Gastrocnemius medialis (tissue), 4 donors: ENCODE data around the gene PPP1R18. TPM values are rescaled to one million over a fixed set of nuclear protein-coding genes. Genes with fewer than 3 reads are reported as not detected.
A peak's percentile ranks its signal among the peaks of the same experiment; 100 is the strongest.

Experiments
- ATAC-seq, 2 donors: fragments of 150-250 bp; one replicate each; pipeline ENCODE4 v1.9.1; 2016
- DNase-seq, 2 donors: peaks; one replicate each; pipeline ENCODE4 v3.0.0-alpha.2; 2019
- H3K27ac ChIP-seq, 4 donors: fragments of 200-600 bp; sonication (generic); 1 replicate in 1 of 4; 2 replicates in 3 of 4; pipeline ENCODE4 v1.5.1; 2016 to 2018; ENCODE audit warnings: mild to moderate bottlenecking in 2 of 4, moderate library complexity in 1 of 4
- H3K27me3 ChIP-seq, 3 donors: fragments of 200-600 bp; sonication (generic) in 2 of 3; 1 replicate in 1 of 3; 2 replicates in 2 of 3; pipeline versions ENCODE4 v1.5.1 to v1.6.0; 2016 to 2019; ENCODE audit warnings: mild to moderate bottlenecking in 1 of 3, moderate library complexity in 1 of 3
- H3K36me3 ChIP-seq, 2 donors: fragments of 200-600 bp; sonication (generic) in 1 of 2; one replicate each; pipeline ENCODE4 v1.5.1; 2017 to 2018
- H3K4me1 ChIP-seq, 2 donors: fragments of 200-600 bp; sonication (generic) in 1 of 2; one replicate each; pipeline ENCODE4 v1.5.1; 2016 to 2017; ENCODE audit warnings: mild to moderate bottlenecking in 2 of 2
- H3K4me3 ChIP-seq, 4 donors: fragments of 200-600 bp; sonication (generic) in 3 of 4; 1 replicate in 1 of 4; 2 replicates in 3 of 4; pipeline ENCODE4 v1.5.1; 2016 to 2019; ENCODE audit warnings: mild to moderate bottlenecking in 2 of 4
- H3K9me3 ChIP-seq, 3 donors: fragments of 200-600 bp; sonication (generic) in 2 of 3; 1 replicate in 1 of 3; 2 replicates in 2 of 3; pipeline ENCODE4 v1.5.1; 2016 to 2019
- CTCF ChIP-seq, 5 experiments: fragments of 450-650 bp in 3 of 5; fragments of 200-600 bp in 2 of 5; sonication (generic) in 2 of 5; IDR thresholded peaks in 4 of 5; conservative IDR thresholded peaks in 1 of 5; 1 replicate in 4 of 5; 2 replicates in 1 of 5; pipeline ENCODE4 v1.5.1; 2016 to 2019; ENCODE audit warnings: antibody characterized with exemption in 5 of 5, mild to moderate bottlenecking in 3 of 5, moderate library complexity in 3 of 5
- POLR2A ChIP-seq, 2 donors: fragments of 450-650 bp; IDR thresholded peaks; one replicate each; pipeline ENCODE4 v1.6.1; 2017; ENCODE audit warnings: antibody characterized with exemption in 2 of 2, mild to moderate bottlenecking in 2 of 2, moderate library complexity in 2 of 2
- in situ Hi-C, 4 donors: fragments of 200-750 bp; cut with MboI; loops; one replicate each; pipeline versions ENCODE4 v1.15.0 to v1.8.0; 2017; ENCODE audit warnings: low sequenced_read_pairs in 4 of 4
- intact Hi-C: fragments of 100-400 bp; cut with DNase I; formaldehyde crosslinking; loops from one replicate; pipeline ENCODE4 v1.15.1; 2023; ENCODE audit warnings: low total_unique reads
- total RNA-seq, 4 donors: library from RNA; depleted of rRNA; stranded (reverse); fragments of >200 nt; gene quantifications; one replicate each; pipeline versions ENCODE4 v1.1.0 to v1.2.3, GENCODE V29; 2016

Gene PPP1R18
- total RNA-seq, 4 donors from 2014 or later: 4.4 to 16.9 (median 12.4) TPM

DNA sequence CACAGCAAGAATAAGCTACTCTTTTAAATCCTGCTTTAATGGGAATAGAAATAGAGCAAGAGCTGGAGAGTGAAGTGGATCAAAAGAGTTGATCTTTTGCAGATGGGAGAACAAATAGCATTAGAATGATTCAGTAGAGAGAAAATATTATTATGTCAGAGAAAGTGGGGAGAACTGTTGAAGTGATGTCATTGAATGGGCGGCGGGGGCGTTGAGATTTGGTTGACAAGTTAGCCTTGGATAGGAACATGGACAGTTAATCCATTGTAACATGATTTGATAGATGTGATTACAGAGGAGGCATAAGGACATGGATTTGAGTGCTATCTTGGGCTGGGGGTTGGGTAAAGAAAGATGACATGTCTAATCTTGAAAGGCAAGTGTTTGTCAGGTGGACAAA, 50.6 kb downstream of the PPP1R18 start:
- Histone ChIP-seq H3K36me3 (peaks cover 0 to 6% of the 10 kb centered on the region in 2 donors), H3K27ac (no peak overlapping the region), H3K9me3 (no peaks in the 10 kb centered on the region), H3K4me3 (no peak overlapping the region), H3K4me1 (no peaks in the 10 kb centered on the region), H3K27me3 (no peaks in the 10 kb centered on the region)
- in situ Hi-C loops (no loop called here), intact Hi-C loops (no loop called here)
- DNase-seq (no peak), ATAC-seq (no peak)
- no peak for TF ChIP-seq POLR2A (IDR thresholded peaks at IDR 0.05)
- no peak for TF ChIP-seq CTCF (IDR thresholded peaks at IDR 0.05 in 4 of 5, conservative IDR thresholded peaks at IDR 0.05 in 1 of 5)

DNA sequence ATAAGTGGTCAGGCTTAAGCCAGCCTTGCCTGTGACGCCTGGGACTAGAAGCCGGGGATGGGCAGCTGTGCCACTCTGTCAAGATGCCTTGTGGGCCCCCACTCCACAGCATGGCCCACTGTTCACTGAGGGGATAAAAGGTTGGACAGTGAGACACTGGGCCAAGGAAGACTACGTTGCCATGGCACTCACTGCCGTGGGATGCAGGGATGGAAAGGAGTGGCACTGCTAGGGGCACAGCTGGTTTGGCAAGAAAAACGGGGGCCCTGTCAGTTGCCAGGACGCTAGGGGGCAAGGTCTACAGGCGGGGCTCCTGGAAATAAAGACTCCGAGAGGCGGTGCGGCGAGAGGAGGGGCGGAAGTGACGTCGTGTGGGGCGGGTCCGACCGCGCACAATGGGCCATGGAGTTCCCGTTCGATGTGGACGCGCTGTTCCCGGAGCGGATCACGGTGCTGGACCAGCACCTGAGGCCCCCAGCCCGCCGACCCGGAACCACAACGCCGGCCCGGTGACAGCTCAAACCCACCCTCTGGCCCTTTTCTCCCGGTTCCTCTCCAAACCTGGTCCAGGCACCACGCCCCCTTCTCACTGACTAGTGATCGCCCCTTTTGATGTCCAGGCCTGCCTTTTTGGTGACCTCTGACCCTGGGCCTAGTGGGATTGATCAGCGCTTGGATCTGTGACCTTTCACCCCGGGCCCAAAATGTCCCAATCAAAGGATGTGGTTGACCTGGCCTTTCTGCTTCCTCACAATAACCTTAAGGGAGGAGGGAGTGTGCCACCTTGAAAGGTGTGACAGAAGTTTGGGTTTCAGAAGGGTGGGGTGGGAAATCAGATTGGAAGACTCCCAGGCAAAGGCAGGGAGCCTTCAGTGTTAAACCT, 59.7 kb downstream of the PPP1R18 start, which contains the start of gene ATAT1:
Gene ATAT1, plus strand, starts transcription at position 391 of the 883 bp plus-strand sequence.
- peaks cover 4 to 5% of the 10 kb centered on the region in 2 donors for H3K4me1 ChIP-seq
- TF ChIP-seq POLR2A (IDR thresholded peaks at IDR 0.05): peak; percentile 23 to 32
- peak in 3 of 5 experiments; percentile 32 to 44 (median 33) for TF ChIP-seq CTCF (IDR thresholded peaks at IDR 0.05 in 4 of 5, conservative IDR thresholded peaks at IDR 0.05 in 1 of 5)
- no peaks in the 10 kb centered on the region for H3K9me3 ChIP-seq
- peak within 1 kb of the TSS; percentile 45 to 68 (median 64) for H3K4me3 ChIP-seq
- intact Hi-C loops: no loop called here
- H3K27me3 ChIP-seq: no peaks in the 10 kb centered on the region
- peaks cover 0 to 52% of the 10 kb centered on the region in 2 donors for H3K36me3 ChIP-seq
- in situ Hi-C loops: no loop called here
- DNase-seq: peak; percentile 78 to 81
- peak within 1 kb of the TSS; percentile 84 to 96 (median 88) for H3K27ac ChIP-seq
- peak; percentile 86 to 88 for ATAC-seq

Other genes starting within 250 kb of the PPP1R18 start
- 100 to 1,000 TPM; 135 to 248 (median 157) TPM for gene HLA-E, start 197.1 kb downstream of the PPP1R18 start, total RNA-seq
- 10 to 100 TPM; 13.2 to 16.0 (median 14.9) TPM for gene GNL1, start 130.2 kb downstream of the PPP1R18 start, total RNA-seq
- gene PRR3, start 129.3 kb downstream of the PPP1R18 start, total RNA-seq: 1 to 10 TPM in 3 of 4 donors, under 1 TPM in 1; 0.75 to 1.6 (median 1.3) TPM
- 100 to 1,000 TPM in 3 of 4 donors, 10 to 100 TPM in 1; 55.8 to 122 (median 111) TPM for gene ABCF1, start 115.2 kb downstream of the PPP1R18 start, total RNA-seq
- gene PPP1R10, start 69.4 kb downstream of the PPP1R18 start, total RNA-seq: 10 to 100 TPM; 24.1 to 31.5 (median 27.0) TPM
- 100 to 1,000 TPM; 155 to 211 (median 167) TPM for gene MRPS18B, start 68.8 kb downstream of the PPP1R18 start, total RNA-seq
- 1 to 10 TPM in 2 of 4 donors, under 1 TPM in 2; 0.73 to 7.8 (median 1.7) TPM for gene ATAT1, start 59.8 kb downstream of the PPP1R18 start, total RNA-seq
- gene C6orf136, start 39.5 kb downstream of the PPP1R18 start, total RNA-seq: 10 to 100 TPM; 11.2 to 24.9 (median 19.8) TPM
- 10 to 100 TPM; 39.1 to 74.8 (median 49.4) TPM for gene DHX16, start 13.6 kb downstream of the PPP1R18 start, total RNA-seq
- 1 to 10 TPM in 3 of 4 donors, under 1 TPM in 1; 0.32 to 2.0 (median 1.4) TPM for gene NRM, start 4.3 kb upstream of the PPP1R18 start, total RNA-seq
- 1 to 10 TPM; 3.6 to 8.9 (median 6.2) TPM for gene MDC1, start 30.6 kb upstream of the PPP1R18 start, total RNA-seq
- 100 to 1,000 TPM in 3 of 4 donors, 10 to 100 TPM in 1; 79.7 to 294 (median 193) TPM for gene TUBB, start 33.7 kb upstream of the PPP1R18 start, total RNA-seq
- 100 to 1,000 TPM in 3 of 4 donors, 10 to 100 TPM in 1; 96.9 to 127 (median 117) TPM for gene FLOT1, start 56.0 kb upstream of the PPP1R18 start, total RNA-seq
- 1 to 10 TPM in 3 of 4 donors, under 1 TPM in 1; 0.24 to 2.0 (median 1.4) TPM for gene IER3, start 57.9 kb upstream of the PPP1R18 start, total RNA-seq
- 10 to 100 TPM; 20.0 to 62.2 (median 59.3) TPM for gene DDR1, start 197.9 kb upstream of the PPP1R18 start, total RNA-seq
- gene GTF2H4, start 221.6 kb upstream of the PPP1R18 start, total RNA-seq: 10 to 100 TPM in 1 of 4 donors, 1 to 10 TPM in 3; 5.7 to 20.7 (median 7.5) TPM
- gene VARS2, start 227.6 kb upstream of the PPP1R18 start, total RNA-seq: 10 to 100 TPM; 16.0 to 38.5 (median 19.3) TPM
- not detected for gene SFTA2, start 245.5 kb upstream of the PPP1R18 start, total RNA-seq